IMR-90 (cell line): ENCODE measurements around the gene ACKR1. TPM values are rescaled to one million over a fixed set of nuclear protein-coding genes. Genes with fewer than 3 reads are reported as not detected.

Experiments
- ATAC-seq: fragments of 200-7000 bp; cut with Tn5 transposase; 2 replicates; pipeline ENCODE4 v1.9.1; 2020; ENCODE audit warnings: low read depth, mild to moderate bottlenecking, moderate library complexity
- BruUV-seq: library from RNA; stranded (reverse); fragments of 400-500 nt; replicated peaks from 2 replicates; lab custom pipeline; 2021; lab: Mats Ljungman, UMichigan
- CTCF ChIA-PET: fragments of 300-600 bp; formaldehyde crosslinking; extraction: SDS; loops from one replicate; lab custom pipeline; 2021; ENCODE audit warnings: antibody characterized with exemption; lab: Yijun Ruan, JAX
- POLR2A ChIA-PET: fragments of 300-600 bp; sonication (Branson Sonifier 250); formaldehyde crosslinking; loops from one replicate; lab custom pipeline; 2022; ENCODE audit warnings: antibody characterized with exemption; ENCODE audit not compliant: unreplicated experiment; lab: Charles Lee
- DNase-seq: peaks from one replicate; pipeline ENCODE4 v3.0.0; 2013
- H2AFZ ChIP-seq: replicated peaks from 2 replicates; pipeline ENCODE3; 2013; ENCODE audit warnings: low read length, mild to moderate bottlenecking; ENCODE audit not compliant: poor library complexity
- H2AK5ac ChIP-seq: 2 replicates; pipeline ENCODE4 v1.6.1; 2013; ENCODE audit warnings: low read depth, low read length, inconsistent platforms
- H2AK9ac ChIP-seq: replicated peaks from 2 replicates; pipeline ENCODE3; 2013; ENCODE audit warnings: mild to moderate bottlenecking, low read depth, low read length, moderate library complexity; ENCODE audit not compliant: poor library complexity
- H2BK120ac ChIP-seq: 2 replicates; pipeline ENCODE4 v1.6.1; 2013; ENCODE audit warnings: low read depth, low read length, inconsistent platforms
- H2BK15ac ChIP-seq: 3 replicates; pipeline ENCODE4 v1.6.1; 2013; ENCODE audit warnings: low read depth, low read length, inconsistent platforms
- H2BK20ac ChIP-seq: 2 replicates; pipeline ENCODE4 v1.6.1; 2013; ENCODE audit warnings: low read depth, mild to moderate bottlenecking, inconsistent platforms, low read length, moderate library complexity
- H2BK5ac ChIP-seq: 2 replicates; pipeline ENCODE4 v1.6.1; 2013; ENCODE audit warnings: mild to moderate bottlenecking, low read depth, low read length, inconsistent platforms; ENCODE audit not compliant: poor library complexity, severe bottlenecking
- H3K14ac ChIP-seq: replicated peaks from 2 replicates; pipeline ENCODE4 v1.6.1; 2013; ENCODE audit warnings: low read depth, low read length, inconsistent platforms
- H3K18ac ChIP-seq: 2 replicates; pipeline ENCODE4 v1.6.1; 2013; ENCODE audit warnings: low read depth, low read length, control low read depth
- H3K23ac ChIP-seq: 2 replicates; pipeline ENCODE4 v1.6.1; 2013; ENCODE audit warnings: low read depth, low read length, inconsistent platforms
- H3K27ac ChIP-seq: 2 replicates; pipeline ENCODE4 v1.5.1; 2013; ENCODE audit warnings: mild to moderate bottlenecking, control low read depth, low read length; ENCODE audit not compliant: insufficient read depth
- H3K27me3 ChIP-seq: 2 replicates; pipeline ENCODE4 v1.6.1; 2013; ENCODE audit warnings: low read length; ENCODE audit not compliant: control insufficient read depth, insufficient read depth
- H3K36me3 ChIP-seq: 2 replicates; pipeline ENCODE4 v1.6.1; 2013; ENCODE audit warnings: low read length, mixed read lengths; ENCODE audit not compliant: control insufficient read depth, insufficient read depth
- H3K4ac ChIP-seq: 2 replicates; pipeline ENCODE4 v1.6.1; 2013; ENCODE audit warnings: low read depth, low read length, inconsistent platforms
- H3K4me1 ChIP-seq: 2 replicates; pipeline ENCODE4 v1.6.1; 2013; ENCODE audit warnings: low read length, mixed read lengths; ENCODE audit not compliant: control insufficient read depth, insufficient read depth
- H3K4me2 ChIP-seq: 2 replicates; pipeline ENCODE4 v1.6.1; 2013; ENCODE audit warnings: low read depth, mild to moderate bottlenecking, control low read depth, low read length, moderate library complexity
- H3K4me3 ChIP-seq: 2 replicates; pipeline ENCODE4 v1.5.1; 2013; ENCODE audit warnings: low read depth, mild to moderate bottlenecking, control low read depth, low read length, moderate library complexity; ENCODE audit not compliant: insufficient read depth
- H3K56ac ChIP-seq: 2 replicates; pipeline ENCODE4 v1.6.1; 2013; ENCODE audit warnings: low read length, inconsistent platforms; ENCODE audit not compliant: insufficient read depth; ENCODE audit errors: extremely low read depth
- H3K79me1 ChIP-seq, 2 experiments: 2 replicates each; pipeline ENCODE4 v1.6.1; 2013; ENCODE audit warnings: low read length in 2 of 2, inconsistent platforms in 1 of 2, low read depth in 1 of 2
- H3K9ac ChIP-seq: 2 replicates; pipeline ENCODE4 v1.6.1; 2013; ENCODE audit warnings: low read depth, low read length, control low read depth
- H3K9me1 ChIP-seq: 2 replicates; pipeline ENCODE4 v1.6.1; 2013; ENCODE audit warnings: low read length, inconsistent platforms; ENCODE audit not compliant: insufficient read depth
- H3K9me3 ChIP-seq: 2 replicates; pipeline ENCODE4 v1.6.1; 2013; ENCODE audit warnings: low read length; ENCODE audit not compliant: control insufficient read depth, insufficient read depth
- H4K20me1 ChIP-seq: 2 replicates; pipeline ENCODE4 v1.6.1; 2013; ENCODE audit warnings: low read length, inconsistent platforms; ENCODE audit not compliant: insufficient read depth
- H4K5ac ChIP-seq: 2 replicates; pipeline ENCODE4 v1.6.1; 2013; ENCODE audit warnings: mild to moderate bottlenecking, low read depth, low read length, control low read depth
- H4K8ac ChIP-seq, 2 experiments: 2 replicates each; pipeline ENCODE4 v1.6.1; 2013; ENCODE audit warnings: low read depth in 2 of 2, low read length in 2 of 2, control low read depth in 1 of 2, inconsistent platforms in 1 of 2
- H4K91ac ChIP-seq: 2 replicates; pipeline ENCODE4 v1.6.1; 2013; ENCODE audit warnings: low read depth, low read length, inconsistent platforms; ENCODE audit not compliant: insufficient read depth
- CEBPB ChIP-seq: IDR thresholded peaks from 2 replicates; pipeline ENCODE4 v1.6.1; 2012; ENCODE audit warnings: low read depth, low read length, improper control_type of control experiment
- NFE2L2 ChIP-seq: fragments of 150-350 bp; IDR thresholded peaks from 2 replicates; pipeline ENCODE4 v1.6.1; 2016; ENCODE audit warnings: low read depth, mild to moderate bottlenecking, low read length
- WGBS, 2 experiments: methylation state at CpG; one replicate each; pipeline versions ENCODE4 v1.1.5 to v1.1.7; 2013; ENCODE audit warnings: missing lambda C conversion rate in 2 of 2; ENCODE audit not compliant: insufficient read length in 1 of 2; ENCODE audit errors: extremely low coverage in 2 of 2; 5-methylcytosine and 5-hydroxymethylcytosine counted together
- dilution Hi-C: fragments of 300-500 bp; cut with HindIII; formaldehyde crosslinking; loops from one replicate; pipeline ENCODE4 v1.14.3; 2018; ENCODE audit warnings: low sequenced_read_pairs; ENCODE audit not compliant: unreplicated experiment
- in situ Hi-C: fragments of 300-500 bp; cut with MboI; formaldehyde crosslinking; loops from 3 replicates; pipeline ENCODE4 v1.14.3; 2019; ENCODE audit warnings: low sequenced_read_pairs, inconsistent platforms, mixed read lengths
- intact Hi-C: fragments of 100-400 bp; cut with micrococcal nuclease; formaldehyde crosslinking; loops from 2 replicates; pipeline ENCODE4 v1.10.0; 2022
- polyA plus RNA-seq, 3 experiments: library from polyadenylated mRNA; depleted of rRNA; stranded (reverse); fragments of >200 nt; gene quantifications; 2 replicates each; pipeline ENCODE4 v1.2.3, GENCODE V29; 2012; ENCODE audit warnings: low replicate concordance in 1 of 3
- total RNA-seq: library from RNA; depleted of rRNA; stranded (reverse); fragments of >200 nt; gene quantifications from 2 replicates; pipeline ENCODE4 v1.2.3, GENCODE V29; 2012

The ACKR1 gene
- total and polyA plus RNA-seq, 2 of the 4 experiments (the other 2 are of a cell fraction): not detected

DNA sequence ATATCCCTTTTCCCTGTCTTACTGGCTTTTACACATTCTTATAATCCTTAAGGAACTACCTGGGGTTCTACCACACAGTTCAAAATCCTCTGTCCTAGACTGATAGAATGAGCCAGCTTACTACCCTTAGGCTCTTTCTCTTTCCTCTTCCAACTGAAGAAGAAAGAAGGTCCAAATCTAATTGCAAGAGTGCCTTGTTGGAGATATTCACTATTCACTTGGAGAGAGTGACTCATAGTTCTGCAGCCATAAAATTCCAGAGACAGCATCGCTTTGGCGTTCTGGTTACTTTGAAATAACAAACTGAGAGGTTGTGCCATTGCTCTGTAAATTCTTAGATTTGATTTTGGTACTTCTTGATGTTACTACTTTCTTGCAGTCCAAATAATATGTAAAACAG lies 29.1 kb upstream of the ACKR1 start:
- no peak overlapping the region for H3K56ac ChIP-seq
- no peak overlapping the region for H2BK120ac ChIP-seq
- H3K4me1 ChIP-seq: no peaks in the 10 kb centered on the region; the same call in 1 of the 2 replicates
- ChIA-PET POLR2A (no interaction called here), CTCF (no interaction called here)
- no peaks in the 10 kb centered on the region for H4K20me1 ChIP-seq
- H4K8ac ChIP-seq: no peak overlapping the region
- no peak overlapping the region for H3K4me3 ChIP-seq
- H2BK20ac ChIP-seq: no peak overlapping the region
- H2BK15ac ChIP-seq: no peak overlapping the region
- H3K27ac ChIP-seq: no peak overlapping the region
- no peak overlapping the region for H3K23ac ChIP-seq
- H3K4ac ChIP-seq: no peak overlapping the region
- no peaks in the 10 kb centered on the region for H3K36me3 ChIP-seq
- in situ Hi-C loops: no loop called here
- dilution Hi-C loops: no loop called here
- H3K4me2 ChIP-seq: no peak overlapping the region
- WGBS, 2 experiments: no CpG with 5 or more reads among the region's 2 CpGs
- no peak overlapping the region for H4K5ac ChIP-seq
- peaks cover 20% of the 10 kb centered on the region for H3K27me3 ChIP-seq
- no peak overlapping the region for H2AFZ ChIP-seq
- H2BK5ac ChIP-seq: no peak overlapping the region
- no peak overlapping the region for H2AK5ac ChIP-seq
- no peak for DNase-seq
- TF ChIP-seq CEBPB: no peak
- TF ChIP-seq NFE2L2: no peak
- no peak overlapping the region for H3K14ac ChIP-seq
- no peaks in the 10 kb centered on the region for H3K9me1 ChIP-seq
- H2AK9ac ChIP-seq: no peak overlapping the region
- H3K9me3 ChIP-seq: no peaks in the 10 kb centered on the region
- ATAC-seq: no peak
- H3K79me1 ChIP-seq: no peaks in the 10 kb centered on the region
- no peak overlapping the region for H3K18ac ChIP-seq
- no peak overlapping the region for H4K91ac ChIP-seq
- no TSS peak for BruUV-seq
- H3K9ac ChIP-seq: no peak overlapping the region
- intact Hi-C loops: no loop called here
